Breast epithelium (tissue), 4 donors: ENCODE measurements around the gene OR8B4. TPM values are rescaled to one million over a fixed set of nuclear protein-coding genes. Genes with fewer than 3 reads are reported as not detected.
"Not testable (repeated sequence)": the region's sequence is repeated elsewhere in the genome, so short reads cannot be mapped to it uniquely, and the experiment has no call there.

Source experiments
- DNase-seq, 2 donors: peaks; one replicate each; pipeline ENCODE4 v3.0.0-alpha.2; 2019; ENCODE audit warnings: low spot score in 2 of 2
- H3K27ac ChIP-seq, 2 donors: fragments of 200-600 bp; sonication (generic) in 1 of 2; one replicate each; pipeline ENCODE4 v1.5.1; 2016 to 2019; ENCODE audit warnings: mild to moderate bottlenecking in 1 of 2
- H3K27me3 ChIP-seq, 2 donors: fragments of 200-600 bp; sonication (generic) in 1 of 2; one replicate each; pipeline versions ENCODE4 v1.5.1 to v1.6.0; 2017 to 2019; ENCODE audit warnings: control low read depth in 1 of 2, mild to moderate bottlenecking in 1 of 2
- H3K36me3 ChIP-seq: fragments of 200-600 bp; one replicate; pipeline ENCODE4 v1.5.1; 2019
- H3K4me1 ChIP-seq, 2 donors: fragments of 200-600 bp; sonication (generic); one replicate each; pipeline ENCODE4 v1.5.1; 2016 to 2019; ENCODE audit warnings: control low read depth in 1 of 2
- H3K4me3 ChIP-seq, 3 donors: fragments of 200-600 bp; sonication (generic); 1 replicate in 2 of 3; 2 replicates in 1 of 3; pipeline ENCODE4 v1.5.1; 2016 to 2019; ENCODE audit warnings: mild to moderate bottlenecking in 3 of 3, moderate library complexity in 2 of 3
- H3K9me3 ChIP-seq, 2 donors: fragments of 200-600 bp; sonication (generic) in 1 of 2; one replicate each; pipeline ENCODE4 v1.5.1; 2016 to 2019; ENCODE audit warnings: control low read depth in 1 of 2
- POLR2A ChIP-seq: fragments of 450-650 bp; IDR thresholded peaks from one replicate; pipeline ENCODE4 v1.6.1; 2016; ENCODE audit warnings: antibody characterized with exemption, mild to moderate bottlenecking, moderate library complexity
- POLR2AphosphoS5 ChIP-seq, 3 donors: sonication (generic); formaldehyde crosslinking; IDR thresholded peaks; one replicate each; pipeline ENCODE4 v1.6.1; 2017; ENCODE audit warnings: antibody characterized with exemption in 3 of 3
- intact Hi-C: fragments of 100-400 bp; cut with DNase I; formaldehyde crosslinking; loops from one replicate; pipeline ENCODE4 v1.15.1; 2023; ENCODE audit warnings: low total_unique reads
- total RNA-seq, 3 donors: library from RNA; depleted of rRNA; stranded (reverse); fragments of >200 nt; gene quantifications; one replicate each; pipeline ENCODE4 v1.1.0, GENCODE V29; 2016
- TF ChIP-seq, protein P1 (sequence below), 3 donors: fragments of 450-650 bp; IDR thresholded peaks; one replicate each; pipeline ENCODE4 v1.5.1; 2016 to 2017; ENCODE audit warnings: antibody characterized with exemption in 3 of 3, mild to moderate bottlenecking in 3 of 3, moderate library complexity in 3 of 3

Gene OR8B4
- total RNA-seq, 3 donors from 2014 or later, result not detected

DNA sequence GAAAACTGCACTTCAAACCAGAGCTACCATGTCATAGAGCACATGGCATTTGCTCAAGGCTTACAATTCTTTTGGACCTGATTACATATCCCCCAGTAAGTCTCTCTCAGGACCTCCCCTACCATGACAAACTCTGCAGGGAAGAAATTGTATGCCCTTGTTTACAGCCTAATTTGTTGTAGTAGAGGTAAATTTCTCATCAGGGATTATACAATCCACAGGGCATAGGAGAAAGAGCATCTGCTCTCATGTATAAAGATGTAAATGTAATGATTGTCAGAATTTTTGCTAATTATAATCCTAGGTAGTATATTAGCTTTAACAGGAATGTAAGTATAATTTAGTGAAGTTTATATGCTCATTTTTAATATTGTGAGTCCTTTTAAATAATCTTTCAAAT lies 25.7 kb downstream of the OR8B4 start, which contains the start of gene OR8B3:
OR8B3 (minus strand) TSS at position 101 of the 400 bp plus-strand sequence. CDS start 1,673 bp downstream, outside the sequence.
- DNase-seq, result no peak
- TF ChIP-seq POLR2AphosphoS5 (IDR thresholded peaks at IDR 0.05) (no peak), POLR2A (no peak)
- TF ChIP-seq, protein P1, sequence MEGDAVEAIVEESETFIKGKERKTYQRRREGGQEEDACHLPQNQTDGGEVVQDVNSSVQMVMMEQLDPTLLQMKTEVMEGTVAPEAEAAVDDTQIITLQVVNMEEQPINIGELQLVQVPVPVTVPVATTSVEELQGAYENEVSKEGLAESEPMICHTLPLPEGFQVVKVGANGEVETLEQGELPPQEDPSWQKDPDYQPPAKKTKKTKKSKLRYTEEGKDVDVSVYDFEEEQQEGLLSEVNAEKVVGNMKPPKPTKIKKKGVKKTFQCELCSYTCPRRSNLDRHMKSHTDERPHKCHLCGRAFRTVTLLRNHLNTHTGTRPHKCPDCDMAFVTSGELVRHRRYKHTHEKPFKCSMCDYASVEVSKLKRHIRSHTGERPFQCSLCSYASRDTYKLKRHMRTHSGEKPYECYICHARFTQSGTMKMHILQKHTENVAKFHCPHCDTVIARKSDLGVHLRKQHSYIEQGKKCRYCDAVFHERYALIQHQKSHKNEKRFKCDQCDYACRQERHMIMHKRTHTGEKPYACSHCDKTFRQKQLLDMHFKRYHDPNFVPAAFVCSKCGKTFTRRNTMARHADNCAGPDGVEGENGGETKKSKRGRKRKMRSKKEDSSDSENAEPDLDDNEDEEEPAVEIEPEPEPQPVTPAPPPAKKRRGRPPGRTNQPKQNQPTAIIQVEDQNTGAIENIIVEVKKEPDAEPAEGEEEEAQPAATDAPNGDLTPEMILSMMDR (IDR thresholded peaks at IDR 0.05), result no peak
- H3K4me3 ChIP-seq, result no peak within 1 kb of the TSS
- no peak within 1 kb of the TSS for H3K27ac ChIP-seq
- no peaks in the 10 kb centered on the region for H3K4me1 ChIP-seq
- intact Hi-C loops, result no loop called here
- H3K36me3 ChIP-seq, result no peaks in the 10 kb centered on the region
- no peaks in the 10 kb centered on the region for H3K9me3 ChIP-seq
- no peaks in the 10 kb centered on the region for H3K27me3 ChIP-seq

DNA sequence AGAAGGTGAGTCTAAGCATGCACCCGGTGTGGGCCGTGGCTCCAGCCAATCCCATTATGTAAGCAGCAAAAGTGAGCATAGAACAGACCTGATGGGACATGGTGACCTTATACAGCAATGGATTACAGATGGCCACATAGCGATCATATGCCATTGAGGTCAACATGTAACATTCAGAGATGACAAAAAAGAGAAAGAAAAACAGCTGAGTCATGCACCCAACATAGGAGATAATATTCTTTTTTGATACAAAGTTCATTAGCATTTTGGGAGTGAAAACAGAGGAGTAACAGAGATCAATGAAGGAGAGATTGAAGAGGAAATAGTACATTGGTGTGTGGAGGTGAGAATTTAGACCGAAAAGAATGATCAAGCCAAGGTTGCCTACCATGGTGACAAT lies 27.8 kb downstream of the OR8B4 start:
- H3K4me3 ChIP-seq, H3K4me1 ChIP-seq, intact Hi-C loops, DNase-seq, H3K36me3 ChIP-seq, H3K27ac ChIP-seq, H3K27me3 ChIP-seq, H3K9me3 ChIP-seq: not testable (repeated sequence)

DNA sequence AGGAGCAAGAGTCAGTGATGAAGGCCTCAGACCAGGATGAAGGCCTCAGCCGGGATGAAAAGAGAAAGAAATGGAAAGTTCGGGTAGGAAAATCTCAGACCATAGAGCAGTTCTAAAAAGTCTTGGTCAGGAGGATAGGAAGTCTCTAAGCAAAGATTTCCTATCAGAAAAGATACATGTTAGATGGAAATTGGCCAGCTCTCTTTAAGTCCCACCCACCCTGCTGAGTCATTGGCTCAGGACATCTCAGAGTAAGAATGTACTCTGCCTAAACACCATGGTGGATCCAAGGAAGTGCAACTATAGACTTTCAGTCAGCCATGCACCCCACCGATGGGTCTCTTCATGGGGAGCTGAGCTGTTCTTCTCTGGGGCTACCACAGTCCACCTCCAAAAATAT lies 30.3 kb downstream of the OR8B4 start:
- Histone ChIP-seq H3K27ac (no peak overlapping the region), H3K9me3 (no peaks in the 10 kb centered on the region), H3K4me3 (no peak overlapping the region), H3K27me3 (no peaks in the 10 kb centered on the region), H3K36me3 (no peaks in the 10 kb centered on the region), H3K4me1 (no peaks in the 10 kb centered on the region)
- no peak for DNase-seq
- intact Hi-C loops, result no loop called here
- TF ChIP-seq, protein P1 (IDR thresholded peaks at IDR 0.05), result no peak
- no peak for TF ChIP-seq POLR2AphosphoS5 (IDR thresholded peaks at IDR 0.05)
- no peak for TF ChIP-seq POLR2A

DNA sequence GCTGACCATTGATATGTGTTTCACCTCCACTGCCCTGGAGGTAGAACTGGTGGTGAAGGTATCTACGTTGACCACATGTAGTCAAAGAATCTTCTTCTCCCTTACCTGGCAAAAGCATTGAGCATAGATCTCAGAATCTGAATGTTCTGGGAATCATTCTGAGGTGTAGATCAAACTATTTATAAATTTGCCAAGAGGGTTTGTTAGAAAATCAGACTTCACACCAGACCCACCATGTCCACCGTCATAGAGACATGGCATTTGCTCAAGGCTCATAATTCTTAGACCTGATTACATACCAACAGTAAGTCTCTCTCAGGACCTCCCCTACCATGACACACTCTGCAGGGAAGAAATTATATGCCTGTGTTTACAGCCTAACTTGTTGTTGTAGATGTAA lies 40.3 kb downstream of the OR8B4 start, which contains the start of gene OR8B2:
OR8B2 (minus strand) TSS at position 101 of the 400 bp plus-strand sequence. CDS start 1,156 bp downstream, outside the sequence.
- TF ChIP-seq, protein P1 (IDR thresholded peaks at IDR 0.05), result no peak
- TF ChIP-seq POLR2A, result no peak
- TF ChIP-seq POLR2AphosphoS5 (IDR thresholded peaks at IDR 0.05), result no peak
- Histone ChIP-seq H3K27me3 (no peaks in the 10 kb centered on the region), H3K27ac (no peak within 1 kb of the TSS), H3K9me3 (no peaks in the 10 kb centered on the region), H3K36me3 (no peaks in the 10 kb centered on the region), H3K4me3 (no peak within 1 kb of the TSS), H3K4me1 (no peaks in the 10 kb centered on the region)
- intact Hi-C loops, result no loop called here
- no peak for DNase-seq

DNA sequence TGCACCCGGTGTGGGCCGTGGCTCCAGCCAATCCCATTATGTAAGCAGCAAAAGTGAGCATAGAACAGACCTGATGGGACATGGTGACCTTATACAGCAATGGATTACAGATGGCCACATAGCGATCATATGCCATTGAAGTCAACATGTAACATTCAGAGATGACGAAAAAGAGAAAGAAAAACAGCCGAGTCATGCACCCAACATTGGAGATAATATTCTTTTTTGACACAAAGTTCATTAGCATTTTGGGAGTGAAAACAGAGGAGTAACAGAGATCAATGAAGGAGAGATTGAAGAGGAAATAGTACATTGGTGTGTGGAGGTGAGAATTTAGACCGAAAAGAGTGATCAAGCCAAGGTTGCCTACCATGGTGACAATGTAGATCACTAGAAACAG lies 41.8 kb downstream of the OR8B4 start:
- H3K27me3 ChIP-seq, H3K4me1 ChIP-seq, DNase-seq, H3K36me3 ChIP-seq, intact Hi-C loops, H3K4me3 ChIP-seq, H3K9me3 ChIP-seq, H3K27ac ChIP-seq: not testable (repeated sequence)

DNA sequence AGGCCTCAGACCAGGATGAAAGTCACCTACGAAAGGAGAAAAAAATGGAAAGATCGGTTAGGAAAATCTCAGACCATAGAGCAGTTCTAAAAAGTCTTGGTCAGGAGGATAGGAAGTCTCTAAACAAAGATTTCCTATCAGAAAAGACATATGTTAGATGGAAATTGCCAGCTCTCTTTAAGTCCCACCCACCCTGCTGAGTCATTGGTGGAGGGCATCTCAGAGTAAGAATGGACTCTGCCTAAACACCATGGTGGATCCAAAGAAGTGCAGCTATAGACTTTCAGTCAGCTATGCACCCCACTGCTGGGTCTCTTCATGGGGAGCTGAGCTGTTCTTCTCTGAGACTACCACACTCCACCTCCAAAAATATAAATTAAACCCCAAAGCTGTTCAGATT lies 44.1 kb downstream of the OR8B4 start:
- H3K4me1 ChIP-seq, result no peaks in the 10 kb centered on the region
- no peaks in the 10 kb centered on the region for H3K27me3 ChIP-seq
- no peaks in the 10 kb centered on the region for H3K36me3 ChIP-seq
- no peak for DNase-seq
- intact Hi-C loops, result no loop called here
- no peaks in the 10 kb centered on the region for H3K9me3 ChIP-seq
- no peak overlapping the region for H3K4me3 ChIP-seq
- TF ChIP-seq POLR2A, result no peak
- TF ChIP-seq POLR2AphosphoS5 (IDR thresholded peaks at IDR 0.05), result no peak
- TF ChIP-seq, protein P1 (IDR thresholded peaks at IDR 0.05), result no peak
- no peak overlapping the region for H3K27ac ChIP-seq
